ENCODE results near the gene GMDS. TPM values are rescaled to one million over a fixed set of nuclear protein-coding genes. Genes with fewer than 3 reads are reported as not detected.

GMDS gene
- 12.4 and 15.0 TPM in 2 replicates for total RNA-seq

GRCh38 chr6:2245103-2245876 lies at the start of gene GMDS:
Gene GMDS (minus strand): TSS chr6:2245605.

GRCh38 chr6:1609648-1610496 lies 635.5 kb downstream of the GMDS start, which contains the start of gene FOXC1:
Gene FOXC1 (plus strand): TSS chr6:1609915. CDS start chr6:1610446, 531 bp downstream.

